SK-N-MC (cell line): ENCODE results near the gene WDR70.

Source experiments
- EZH2 ChIP-seq: fragments of 200-600 bp; sonication (generic); IDR thresholded peaks from one replicate; pipeline ENCODE4 v1.6.1; 2017; ENCODE audit warnings: antibody characterized with exemption
- FOXP2 ChIP-seq: optimal IDR thresholded peaks from 2 replicates; pipeline ENCODE3; 2011; ENCODE audit warnings: mild to moderate bottlenecking, moderate library complexity; ENCODE audit not compliant: insufficient read depth; ENCODE audit errors: extremely low read length, control extremely low read depth
- POLR2AphosphoS5 ChIP-seq: IDR thresholded peaks from 2 replicates; pipeline ENCODE4 v1.6.1; 2012; ENCODE audit warnings: mild to moderate bottlenecking, low read depth, low read length, borderline replicate concordance

- TF ChIP-seq EZH2 (no peak), POLR2AphosphoS5 (no peak), FOXP2 (no peak)
Observed at GRCh38 chr5:37603072-37603471, 224.0 kb downstream of the WDR70 start.
